ENCODE results near the gene TRPM3.

TRPM3 gene

GRCh38 chr9:71097671-71098070 is 23.8 kb downstream of the TRPM3 start:
- no peak for TF ChIP-seq CTCF (IDR thresholded peaks at IDR 0.05)

- TF ChIP-seq CTCF (IDR thresholded peaks at IDR 0.05): no peak
Observed at GRCh38 chr9:71096421-71097108, 24.9 kb downstream of the TRPM3 start.

- TF ChIP-seq CTCF (IDR thresholded peaks at IDR 0.05): no peak
Observed at GRCh38 chr9:71094708-71095251, 26.6 kb downstream of the TRPM3 start.

GRCh38 chr9:71090896-71091295 is 30.5 kb downstream of the TRPM3 start:
- no peak for TF ChIP-seq CTCF (IDR thresholded peaks at IDR 0.05)

- no peak for TF ChIP-seq CTCF (IDR thresholded peaks at IDR 0.05)
Observed at GRCh38 chr9:71079451-71079850, 42.0 kb downstream of the TRPM3 start.

- no peak for TF ChIP-seq CTCF (IDR thresholded peaks at IDR 0.05)
Observed at GRCh38 chr9:71076096-71076495, 45.3 kb downstream of the TRPM3 start.

GRCh38 chr9:71073494-71073893 is 47.9 kb downstream of the TRPM3 start:
- no peak for TF ChIP-seq CTCF (IDR thresholded peaks at IDR 0.05)

Measured in LNCAP (cell line).